ENCODE measurements around the gene PPM1J.

Gene PPM1J

GRCh38 chr1:112687785-112688496 is 27.2 kb downstream of the PPM1J start:
- no peak for FAIRE-seq

- no peak for FAIRE-seq
Observed at GRCh38 chr1:112687361-112687760, 27.8 kb downstream of the PPM1J start.

- FAIRE-seq, result no peak
Observed at GRCh38 chr1:112686835-112687234, 28.3 kb downstream of the PPM1J start.

GRCh38 chr1:112686417-112686816 is 28.7 kb downstream of the PPM1J start:
- FAIRE-seq, result no peak

GRCh38 chr1:112685913-112686312 is 29.2 kb downstream of the PPM1J start:
- FAIRE-seq, result no peak

GRCh38 chr1:112678605-112679004 is 36.5 kb downstream of the PPM1J start:
- no peak for FAIRE-seq

GRCh38 chr1:112677501-112677900 is 37.6 kb downstream of the PPM1J start:
- no peak for FAIRE-seq

- FAIRE-seq, result no peak
Observed at GRCh38 chr1:112676543-112676942, 38.6 kb downstream of the PPM1J start.

- FAIRE-seq, result no peak
Observed at GRCh38 chr1:112675728-112676381, 39.3 kb downstream of the PPM1J start.

- no peak for FAIRE-seq
Observed at GRCh38 chr1:112674986-112675727, 40.0 kb downstream of the PPM1J start.

- FAIRE-seq, result peak; percentile 60
Observed at GRCh38 chr1:112674440-112674985, 40.6 kb downstream of the PPM1J start, which contains the start of gene MOV10. MOV10 (plus strand) TSS chr1:112674659; CDS start chr1:112674913, 254 bp downstream.

GRCh38 chr1:112673592-112674439 is 41.3 kb downstream of the PPM1J start:
- FAIRE-seq, result peak; percentile 31

- FAIRE-seq, result no peak
Observed at GRCh38 chr1:112672842-112673241, 42.3 kb downstream of the PPM1J start.

GRCh38 chr1:112672009-112672408 is 43.1 kb downstream of the PPM1J start:
- FAIRE-seq, result no peak

- FAIRE-seq, result no peak
Observed at GRCh38 chr1:112666946-112667345, 48.2 kb downstream of the PPM1J start.

GRCh38 chr1:112665857-112666256 is 49.3 kb downstream of the PPM1J start:
- FAIRE-seq, result no peak
